Fibroblast of skin of right biceps (primary cell): Measurements from ENCODE around the gene NUP210L.
A peak's percentile ranks its signal among the peaks of the same experiment; 100 is the strongest.

Experiments used
- DNase-seq: peaks from one replicate; pipeline ENCODE4 v3.0.0-alpha.2; 2013

NUP210L gene

GRCh38 chr1:153962088-153963029, 192.5 kb downstream of the NUP210L start:
- DNase-seq: peak; percentile 61

GRCh38 chr1:153961421-153961820, 193.5 kb downstream of the NUP210L start:
- DNase-seq: no peak

- no peak for DNase-seq
Observed at GRCh38 chr1:153960206-153960605, 194.7 kb downstream of the NUP210L start.

- no peak for DNase-seq
Observed at GRCh38 chr1:153959454-153959853, 195.4 kb downstream of the NUP210L start.

- no peak for DNase-seq
Observed at GRCh38 chr1:153958961-153959260, 196.0 kb downstream of the NUP210L start.

GRCh38 chr1:153958111-153958960, 196.5 kb downstream of the NUP210L start, which contains the start of gene CRTC2:
Gene CRTC2 (minus strand): TSS chr1:153958612. CDS start chr1:153958497, 115 bp downstream.
- peak; percentile 98 for DNase-seq

- no peak for DNase-seq
Observed at GRCh38 chr1:153957744-153958110, 197.1 kb downstream of the NUP210L start.

- DNase-seq: no peak
Observed at GRCh38 chr1:153956997-153957715, 197.7 kb downstream of the NUP210L start.

- no peak for DNase-seq
Observed at GRCh38 chr1:153954826-153955225, 200.0 kb downstream of the NUP210L start.

GRCh38 chr1:153953859-153954365, 201.0 kb downstream of the NUP210L start:
- no peak for DNase-seq

- no peak for DNase-seq
Observed at GRCh38 chr1:153951801-153952200, 203.1 kb downstream of the NUP210L start.

GRCh38 chr1:153951183-153951582, 203.7 kb downstream of the NUP210L start:
- DNase-seq: no peak

- DNase-seq: peak; percentile 77
Observed at GRCh38 chr1:153946622-153947241, 208.1 kb downstream of the NUP210L start, which contains the start of gene DENND4B. Gene DENND4B (minus strand): TSS chr1:153946718. CDS start chr1:153944374, 2,344 bp downstream.

- peak; percentile 49 for DNase-seq
Observed at GRCh38 chr1:153945795-153946621, 208.9 kb downstream of the NUP210L start.

GRCh38 chr1:153945131-153945794, 209.6 kb downstream of the NUP210L start:
- peak; percentile 53 for DNase-seq

GRCh38 chr1:153944827-153945117, 210.1 kb downstream of the NUP210L start:
- no peak for DNase-seq

- DNase-seq: no peak
Observed at GRCh38 chr1:153944005-153944826, 210.7 kb downstream of the NUP210L start.

GRCh38 chr1:153942766-153943549, 211.9 kb downstream of the NUP210L start:
- no peak for DNase-seq
